SU-DHL-6 (cell line): ENCODE measurements around the gene RALBP1.

Source experiments
- CTCF ChIP-seq: fragments of 200-600 bp; sonication (generic); IDR thresholded peaks from one replicate; pipeline ENCODE4 v1.5.1; 2017; ENCODE audit warnings: antibody characterized with exemption, mild to moderate bottlenecking, low read length, moderate library complexity; ENCODE audit not compliant: insufficient read depth, poor library complexity, severe bottlenecking
- EZH2phosphoT487 ChIP-seq: fragments of 200-600 bp; sonication (generic), shearing (Covaris generic); conservative IDR thresholded peaks from 2 replicates; pipeline ENCODE4 v1.6.1; 2018; ENCODE audit warnings: mild to moderate bottlenecking, antibody characterized with exemption, low read length, moderate library complexity, mixed read lengths

GRCh38 chr18:9455718-9456511, 19.4 kb upstream of the RALBP1 start:
- TF ChIP-seq CTCF: no peak
- no peak for TF ChIP-seq EZH2phosphoT487
